ENCODE results near the gene ANXA7.
"Not testable (repeated sequence)": the region's sequence is repeated elsewhere in the genome, so short reads cannot be mapped to it uniquely, and the experiment has no call there.

The ANXA7 gene

DNA sequence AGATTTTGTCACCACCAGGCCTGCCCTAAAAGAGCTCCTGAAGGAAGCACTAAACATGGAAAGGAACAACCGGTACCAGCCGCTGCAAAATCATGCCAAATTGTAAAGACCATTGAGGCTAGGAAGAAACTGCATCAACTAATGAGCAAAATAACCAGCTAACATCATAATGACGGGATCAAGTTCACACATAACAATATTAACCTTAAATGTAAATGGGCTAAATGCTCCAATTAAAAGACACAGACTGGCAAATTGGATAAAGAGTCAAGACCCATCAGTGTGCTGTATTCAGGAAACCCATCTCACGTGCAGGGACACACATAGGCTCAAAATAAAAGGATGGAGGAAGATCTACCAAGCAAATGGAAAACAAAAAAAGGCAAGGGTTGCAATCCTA is 88.6 kb downstream of the ANXA7 start:
- H3K27me3 ChIP-seq (ENCODE audit: control insufficient read depth, insufficient read depth, low read length); H3K4me3 ChIP-seq (ENCODE audit: low read length); H3K36me3 ChIP-seq (ENCODE audit: control insufficient read depth, insufficient read depth, low read length): not testable (repeated sequence)

More for the DNA sequence above, 88.6 kb downstream of the ANXA7 start:
- not testable (repeated sequence) for H3K9ac ChIP-seq (ENCODE audit: low read length); H3K4me1 ChIP-seq (ENCODE audit: control insufficient read depth, insufficient read depth, low read length); H3K9me3 ChIP-seq (ENCODE audit: control insufficient read depth, low read length)
